Activated gamma-delta T cell treated with Interleukin-2 at 50 U/mL for 16 hours (primary cell): ENCODE measurements around the gene GPR132.

Experiments
- DNase-seq: peaks from one replicate; pipeline ENCODE4 v3.0.0-alpha.2; 2020

The GPR132 gene

DNA sequence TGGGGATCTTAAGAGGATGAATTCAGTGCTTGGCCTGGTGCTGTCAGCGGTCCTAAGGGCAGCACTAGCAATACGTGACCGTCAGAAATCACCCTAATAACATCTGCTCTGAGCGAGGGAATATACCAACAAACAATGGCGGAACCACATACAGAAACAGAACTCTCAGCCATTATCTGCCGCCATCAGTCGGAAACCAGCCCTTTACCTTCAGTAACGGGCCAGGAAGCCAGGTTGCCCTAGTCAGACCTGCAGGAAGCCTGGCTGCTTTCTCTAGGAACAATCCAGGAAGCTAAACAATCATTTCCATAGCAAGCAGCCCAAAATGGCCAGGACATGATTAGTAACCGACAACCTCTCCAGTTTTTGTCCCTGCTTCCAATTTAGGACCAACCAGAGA is 50.0 kb downstream of the GPR132 start:
- DNase-seq: no peak

DNA sequence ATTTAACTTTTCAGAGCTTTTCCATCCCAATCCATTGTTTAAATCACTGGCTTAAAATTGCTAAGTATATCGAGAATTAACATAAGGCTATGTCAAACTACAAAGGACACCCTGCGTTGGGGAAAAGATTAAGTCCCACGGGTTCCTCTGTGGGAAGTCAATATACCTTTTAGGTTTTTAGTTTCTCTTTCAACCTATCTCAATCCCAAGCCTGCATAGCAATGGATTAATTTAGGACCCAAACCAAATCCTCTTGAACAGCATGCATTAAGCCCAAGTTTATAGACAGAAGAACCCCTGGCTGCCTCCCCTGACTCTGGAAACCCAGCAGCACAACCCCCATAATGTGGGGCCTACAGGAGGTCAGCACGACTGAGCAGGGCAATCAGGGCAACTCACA is 50.6 kb downstream of the GPR132 start:
- DNase-seq: no peak

DNA sequence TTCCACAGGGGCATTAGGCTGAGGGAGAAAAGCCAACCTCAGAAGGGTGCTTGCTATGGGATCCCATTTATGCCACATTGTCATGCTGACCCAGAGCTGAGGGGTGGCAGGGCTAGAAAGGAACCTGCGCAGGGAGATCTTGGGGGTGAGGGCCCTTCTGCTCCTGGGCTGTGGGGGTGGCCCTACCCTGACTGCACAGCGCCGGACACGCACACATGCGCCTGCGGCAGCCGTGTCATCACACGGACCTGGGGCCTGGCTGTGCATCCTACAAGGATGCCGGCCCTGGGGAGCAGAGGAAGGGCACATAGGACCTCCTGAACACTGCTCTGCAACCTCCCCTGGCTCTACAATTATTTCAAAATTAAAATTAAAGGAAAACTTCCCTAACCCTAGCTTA is 51.2 kb downstream of the GPR132 start:
- no peak for DNase-seq

DNA sequence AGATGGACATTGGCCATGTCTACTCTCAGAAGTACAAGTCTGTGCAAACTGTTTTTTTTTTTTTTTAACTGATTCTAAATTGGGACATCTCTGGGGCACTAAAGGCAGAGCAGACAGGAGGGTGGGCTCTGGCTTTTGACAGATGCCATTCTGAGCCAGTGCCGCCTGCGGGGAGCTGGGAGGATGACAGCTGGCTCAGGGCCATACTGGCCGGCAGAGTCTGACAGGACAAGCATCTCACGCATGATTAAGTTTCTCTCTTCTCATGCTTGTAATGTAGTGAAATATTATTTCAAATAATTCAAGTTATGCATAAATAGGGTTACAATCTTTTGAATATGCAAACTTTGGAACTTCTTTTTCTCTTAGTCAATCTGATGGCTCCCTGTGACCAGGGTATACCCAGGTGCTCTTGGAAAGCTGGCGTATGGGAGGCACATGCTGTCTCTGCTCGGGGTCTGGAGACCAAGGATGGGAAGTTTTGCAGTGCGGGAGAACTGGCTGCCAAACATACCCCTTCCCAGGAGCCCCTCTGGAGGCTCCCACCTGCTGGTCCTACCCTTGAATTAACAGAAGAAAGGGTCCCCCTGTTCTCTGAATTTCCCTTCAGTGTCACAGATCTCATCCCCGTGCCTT is 52.0 kb downstream of the GPR132 start:
- DNase-seq: no peak

DNA sequence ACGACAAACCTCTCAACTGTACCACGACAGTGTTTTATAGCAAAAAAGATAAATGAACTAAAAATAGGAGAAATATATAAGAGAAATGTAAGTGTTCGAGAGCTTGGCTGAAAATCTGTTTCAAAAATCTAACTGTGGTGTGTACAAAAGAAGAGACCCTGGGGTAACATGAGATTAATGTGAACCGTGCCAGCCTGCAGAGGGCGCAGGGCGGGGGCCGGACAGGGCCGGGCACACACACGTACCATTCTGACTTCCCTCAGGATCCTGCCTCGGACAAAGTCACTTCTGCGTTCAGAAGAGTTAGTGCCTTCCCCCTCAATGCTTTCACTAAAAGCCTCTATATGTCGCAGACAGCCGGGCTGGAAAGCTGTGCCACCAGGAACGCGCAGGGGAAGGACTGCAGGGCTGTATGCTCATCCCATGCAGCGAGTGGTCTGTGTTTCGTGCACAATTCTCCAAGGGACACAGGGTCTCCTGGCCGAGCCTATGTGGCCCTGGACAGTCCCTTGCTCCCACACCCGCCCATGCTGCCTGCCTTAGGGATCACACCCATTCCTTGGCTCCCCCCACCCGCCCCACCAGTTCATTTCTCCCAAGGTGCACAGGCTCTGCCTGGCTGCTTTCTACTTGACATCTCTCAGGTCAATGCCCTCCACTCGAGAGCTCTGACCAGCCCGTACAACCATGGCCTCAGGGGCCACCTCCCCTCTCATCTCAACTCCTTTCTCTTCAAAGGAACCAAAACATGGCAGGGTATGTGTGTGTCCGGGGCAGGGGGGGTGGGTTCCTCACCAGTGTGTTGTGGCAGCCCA is 52.9 kb downstream of the GPR132 start:
- DNase-seq: no peak

DNA sequence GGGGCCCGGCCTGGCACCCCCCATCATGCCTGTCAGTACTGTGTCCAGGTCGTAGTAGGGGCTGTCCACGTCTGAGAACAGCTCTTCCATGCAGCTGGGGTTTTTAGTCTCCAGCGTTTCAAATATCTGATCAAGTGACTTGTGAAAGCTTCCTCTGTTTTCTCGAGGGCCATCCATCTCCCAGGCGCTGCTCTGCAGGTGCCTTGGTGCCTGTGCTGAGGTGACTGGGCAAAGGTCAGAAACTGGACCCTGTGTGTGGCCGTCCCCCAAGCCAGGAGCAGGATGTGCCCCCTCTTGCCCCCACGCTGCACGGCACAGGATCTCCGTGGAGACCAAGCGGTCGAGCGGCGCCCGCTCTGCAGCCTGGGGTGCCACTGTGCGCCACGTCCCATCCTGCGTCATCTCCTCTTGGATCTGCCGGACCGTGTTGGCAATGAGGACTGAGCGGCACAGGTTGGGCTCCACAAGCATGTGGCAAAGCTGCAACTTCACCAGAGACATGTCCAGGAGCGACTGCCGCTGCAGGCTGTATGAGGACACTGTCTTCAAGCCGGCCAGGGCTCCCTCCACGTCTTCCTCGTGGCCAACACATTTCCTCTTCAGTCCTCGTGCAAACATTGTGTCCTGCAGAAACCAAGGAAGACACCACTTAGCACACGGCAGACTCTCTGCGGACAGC is 53.8 kb downstream of the GPR132 start:
- DNase-seq: no peak

DNA sequence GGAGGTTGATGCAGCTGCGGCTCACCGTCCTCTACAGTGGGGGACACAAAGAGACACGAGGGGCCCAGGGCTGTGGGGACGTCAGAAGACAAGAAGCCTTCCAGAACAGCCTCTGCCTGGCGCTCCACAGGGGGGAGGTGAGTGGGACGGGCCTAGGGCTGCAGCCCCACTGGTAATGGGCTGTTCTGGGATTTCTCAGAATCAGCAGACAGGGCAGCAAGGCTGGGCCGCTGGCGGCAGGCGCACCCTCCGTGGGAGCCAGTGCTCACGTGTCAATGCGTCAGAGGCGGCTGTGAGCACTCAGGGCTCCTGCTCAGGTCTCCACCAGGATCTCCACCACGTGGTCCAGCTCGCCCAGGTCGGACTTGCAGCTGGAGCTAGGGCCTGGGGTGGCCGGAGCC is 54.3 kb downstream of the GPR132 start:
- DNase-seq: no peak

DNA sequence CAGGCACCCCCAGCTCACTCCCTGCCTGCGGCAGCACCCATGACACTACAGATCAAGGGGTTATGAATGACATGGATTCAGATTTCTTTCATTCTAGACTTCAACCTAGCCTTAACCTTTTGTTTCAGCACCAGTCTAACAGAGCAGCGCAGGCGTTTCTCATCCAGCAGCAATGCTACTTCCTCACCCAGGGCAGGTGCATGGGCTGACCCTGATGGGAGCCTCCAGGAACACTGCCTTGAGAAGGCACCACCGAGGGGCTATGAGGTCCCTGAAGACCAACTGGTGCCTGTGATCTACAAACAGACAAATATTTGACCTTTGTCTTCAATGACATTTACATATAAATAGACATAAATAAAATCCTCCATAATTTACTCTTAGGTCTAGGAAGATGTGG is 55.1 kb downstream of the GPR132 start:
- DNase-seq: no peak

DNA sequence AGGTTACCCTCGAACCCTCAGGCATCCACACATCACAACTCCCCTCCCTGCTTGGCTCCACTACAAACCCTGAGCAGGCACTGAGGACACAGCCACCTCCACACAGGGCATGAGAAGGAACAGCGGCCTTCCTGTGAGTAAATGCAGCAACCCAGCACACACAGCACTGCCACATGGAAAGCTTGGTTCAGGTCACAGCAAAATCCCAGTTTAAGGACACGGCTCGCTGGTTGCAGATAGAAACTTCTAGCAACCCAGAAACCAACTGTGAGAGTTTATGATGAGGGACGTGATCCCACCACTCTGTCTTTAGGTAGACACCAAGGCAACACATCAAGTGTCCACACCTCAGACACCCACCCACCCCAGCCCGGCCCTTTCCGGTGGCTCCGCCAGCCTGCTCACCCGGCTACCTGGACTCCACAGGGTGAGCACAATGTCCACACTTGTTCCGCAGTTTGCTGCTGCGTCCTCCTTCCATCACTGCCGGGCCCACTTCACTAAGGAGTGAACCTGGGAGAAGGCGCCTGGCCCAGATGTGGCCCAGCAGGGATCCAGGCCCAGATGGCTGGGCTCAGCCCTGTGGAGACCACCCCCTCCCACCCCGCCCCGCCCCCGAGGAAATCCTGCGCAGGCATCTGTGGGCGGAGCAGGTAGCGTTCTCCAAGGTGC is 57.5 kb downstream of the GPR132 start:
- DNase-seq: no peak

DNA sequence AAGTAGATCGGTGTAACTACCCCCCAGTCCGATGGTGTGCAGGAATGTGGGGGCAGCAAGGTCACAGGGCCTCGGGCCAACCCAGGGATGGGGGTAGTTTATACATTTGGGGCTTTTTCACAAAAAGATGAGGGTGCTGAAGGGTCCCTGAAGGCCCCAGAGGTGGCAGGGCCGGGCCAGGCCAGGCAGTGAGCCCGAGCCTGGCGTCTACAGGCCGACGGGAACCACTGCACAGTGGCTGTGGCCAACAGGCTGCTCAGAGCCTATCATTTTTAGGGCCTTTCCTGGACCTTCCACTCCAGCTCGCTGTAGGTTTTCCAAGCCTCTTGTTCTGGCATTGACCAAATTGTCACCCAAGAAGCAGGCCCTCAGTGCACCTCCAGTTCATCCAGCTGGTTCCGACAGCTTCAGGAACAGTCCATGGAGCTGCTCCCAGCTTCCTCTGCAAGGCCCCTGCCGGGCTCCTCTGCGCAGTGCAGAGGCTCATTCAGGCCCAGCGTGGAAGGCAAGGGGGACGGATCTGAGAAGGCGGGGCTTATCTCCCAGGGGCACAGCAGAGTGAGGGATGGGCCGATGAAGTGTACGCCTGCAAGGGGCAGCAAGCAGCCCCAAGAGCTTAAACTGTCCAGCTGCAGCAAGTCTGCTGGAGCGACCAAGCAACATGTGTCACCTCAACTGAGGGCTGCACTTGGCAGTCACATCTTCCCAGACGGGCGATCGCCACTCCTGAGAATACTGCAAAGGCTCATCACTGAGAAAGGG is 58.2 kb downstream of the GPR132 start:
- no peak for DNase-seq

DNA sequence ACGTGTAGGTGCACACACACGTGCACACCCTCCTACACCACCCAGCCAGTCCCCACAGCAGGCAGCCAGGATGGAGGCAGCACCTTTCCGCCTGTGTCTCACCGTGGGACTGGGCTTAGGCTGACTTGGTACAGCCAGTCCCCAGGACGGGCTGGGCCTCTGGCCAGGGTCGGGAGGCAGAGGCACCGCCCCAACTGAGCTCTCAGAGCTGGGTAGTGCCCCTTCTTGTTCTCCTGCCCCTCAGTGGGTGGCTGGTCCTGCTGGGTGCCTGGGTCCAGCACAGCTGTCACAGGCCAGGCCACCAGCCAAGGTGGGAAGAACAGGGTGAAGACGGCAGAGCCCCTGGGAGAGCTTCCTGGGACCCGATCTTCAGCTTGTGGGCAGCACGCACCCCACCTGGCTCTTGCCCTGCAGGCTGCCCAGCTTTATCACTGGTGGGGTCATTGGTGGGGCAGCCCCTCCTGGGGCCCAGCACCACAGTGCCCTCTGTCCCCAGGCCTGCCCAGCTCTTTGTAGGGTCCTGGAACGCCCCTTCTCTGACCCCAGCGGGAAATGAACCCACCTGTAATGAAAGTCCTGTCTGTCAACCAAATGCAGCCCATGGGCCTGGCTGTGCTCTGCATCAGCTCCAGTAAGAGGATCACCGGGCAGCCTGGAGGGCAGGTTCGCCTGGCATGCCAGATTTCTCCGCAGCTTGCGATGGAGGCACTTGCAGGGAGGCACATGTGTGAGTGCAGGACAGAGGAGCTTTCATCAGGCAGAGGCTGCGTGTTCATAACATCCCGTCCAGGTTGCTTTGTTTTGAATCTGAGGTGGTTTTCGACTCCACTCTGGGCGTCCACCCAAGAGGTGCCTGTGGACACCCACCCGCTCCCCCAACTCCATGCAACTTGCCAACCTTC is 59.0 kb downstream of the GPR132 start:
- DNase-seq: no peak

DNA sequence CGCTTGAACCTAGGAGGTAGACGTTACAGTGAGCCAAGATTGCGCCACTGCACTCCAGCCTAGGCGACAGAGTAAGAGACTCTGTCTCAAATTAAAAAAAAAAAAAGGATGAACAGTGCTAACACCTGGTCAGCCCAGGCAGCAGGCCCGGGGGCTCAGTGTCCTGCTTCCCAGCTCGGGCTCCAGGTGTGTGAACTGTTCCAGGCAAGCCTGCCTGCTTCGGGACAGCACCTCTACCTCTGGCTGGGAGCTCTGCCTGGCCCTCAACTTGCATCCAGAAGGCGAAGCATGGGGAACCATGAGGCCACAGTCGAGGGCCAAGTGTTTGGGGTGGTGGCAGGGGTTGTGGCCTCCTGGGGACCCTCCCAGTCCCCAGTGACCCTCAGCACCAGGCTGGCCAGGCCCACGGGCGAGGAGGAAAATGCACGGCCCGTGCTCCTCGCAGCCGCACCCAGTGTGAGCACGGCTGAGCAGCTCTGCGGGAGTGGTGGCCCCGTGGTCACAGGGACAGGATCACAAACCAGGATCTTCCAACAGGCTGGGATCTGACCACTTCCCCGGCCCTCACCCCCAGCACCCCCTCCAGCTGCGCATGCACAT is 59.8 kb downstream of the GPR132 start:
- no peak for DNase-seq
